PFSK-1 (cell line): Measurements from ENCODE around the gene TAX1BP1.

Source experiments
- FOXP2 ChIP-seq: optimal IDR thresholded peaks from 2 replicates; pipeline ENCODE3; 2011; ENCODE audit warnings: borderline replicate concordance, control low read depth, inconsistent platforms; ENCODE audit not compliant: insufficient read depth; ENCODE audit errors: extremely low read length, extremely low read depth
- POLR2AphosphoS5 ChIP-seq: IDR thresholded peaks from 2 replicates; pipeline ENCODE4 v1.6.1; 2012; ENCODE audit warnings: low read depth, mild to moderate bottlenecking, control low read depth, low read length, moderate library complexity
- SIN3A ChIP-seq: IDR thresholded peaks from 2 replicates; pipeline ENCODE4 v1.6.1; 2012; ENCODE audit warnings: mild to moderate bottlenecking, low read length, moderate library complexity, borderline replicate concordance; ENCODE audit not compliant: insufficient read depth
- TAF1 ChIP-seq: IDR thresholded peaks from 2 replicates; pipeline ENCODE4 v1.6.1; 2012; ENCODE audit warnings: low read length, control low read depth, borderline replicate concordance; ENCODE audit not compliant: insufficient read depth
- TF ChIP-seq, protein P1 (sequence below), 2 experiments: IDR thresholded peaks; 2 replicates each; pipeline versions ENCODE4 v1.6.1 to v1.8.0; 2011 to 2012; ENCODE audit warnings: low read depth in 2 of 2, low read length in 2 of 2, control low read depth in 1 of 2, inconsistent platforms in 1 of 2, mild to moderate bottlenecking in 1 of 2, moderate library complexity in 1 of 2; ENCODE audit not compliant: insufficient read depth in 1 of 2

TAX1BP1 gene

DNA sequence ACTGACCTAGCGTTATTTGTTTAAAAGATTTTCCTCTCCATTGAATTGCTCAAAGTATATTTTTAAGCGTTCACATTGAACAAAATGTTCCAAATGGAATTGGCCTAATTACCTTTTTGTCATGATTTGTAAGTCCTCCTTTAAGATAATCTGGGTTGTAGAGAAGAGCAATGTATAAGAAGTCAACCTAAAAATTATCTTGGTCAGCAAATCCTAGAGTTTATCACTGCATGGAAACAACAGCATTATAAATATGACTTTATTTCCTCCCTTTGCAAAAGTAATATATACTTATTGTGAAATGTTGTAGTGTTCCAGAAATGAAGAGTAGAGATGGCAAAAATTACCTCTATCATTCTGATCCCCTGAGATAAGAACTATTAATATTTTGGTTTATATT is 59.2 kb downstream of the TAX1BP1 start:
- TF ChIP-seq, protein P1, sequence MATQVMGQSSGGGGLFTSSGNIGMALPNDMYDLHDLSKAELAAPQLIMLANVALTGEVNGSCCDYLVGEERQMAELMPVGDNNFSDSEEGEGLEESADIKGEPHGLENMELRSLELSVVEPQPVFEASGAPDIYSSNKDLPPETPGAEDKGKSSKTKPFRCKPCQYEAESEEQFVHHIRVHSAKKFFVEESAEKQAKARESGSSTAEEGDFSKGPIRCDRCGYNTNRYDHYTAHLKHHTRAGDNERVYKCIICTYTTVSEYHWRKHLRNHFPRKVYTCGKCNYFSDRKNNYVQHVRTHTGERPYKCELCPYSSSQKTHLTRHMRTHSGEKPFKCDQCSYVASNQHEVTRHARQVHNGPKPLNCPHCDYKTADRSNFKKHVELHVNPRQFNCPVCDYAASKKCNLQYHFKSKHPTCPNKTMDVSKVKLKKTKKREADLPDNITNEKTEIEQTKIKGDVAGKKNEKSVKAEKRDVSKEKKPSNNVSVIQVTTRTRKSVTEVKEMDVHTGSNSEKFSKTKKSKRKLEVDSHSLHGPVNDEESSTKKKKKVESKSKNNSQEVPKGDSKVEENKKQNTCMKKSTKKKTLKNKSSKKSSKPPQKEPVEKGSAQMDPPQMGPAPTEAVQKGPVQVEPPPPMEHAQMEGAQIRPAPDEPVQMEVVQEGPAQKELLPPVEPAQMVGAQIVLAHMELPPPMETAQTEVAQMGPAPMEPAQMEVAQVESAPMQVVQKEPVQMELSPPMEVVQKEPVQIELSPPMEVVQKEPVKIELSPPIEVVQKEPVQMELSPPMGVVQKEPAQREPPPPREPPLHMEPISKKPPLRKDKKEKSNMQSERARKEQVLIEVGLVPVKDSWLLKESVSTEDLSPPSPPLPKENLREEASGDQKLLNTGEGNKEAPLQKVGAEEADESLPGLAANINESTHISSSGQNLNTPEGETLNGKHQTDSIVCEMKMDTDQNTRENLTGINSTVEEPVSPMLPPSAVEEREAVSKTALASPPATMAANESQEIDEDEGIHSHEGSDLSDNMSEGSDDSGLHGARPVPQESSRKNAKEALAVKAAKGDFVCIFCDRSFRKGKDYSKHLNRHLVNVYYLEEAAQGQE (IDR thresholded peaks at IDR 0.05; ENCODE audit: insufficient read depth in 1 of 2, low read depth in 2 of 2, low read length in 2 of 2) = no peak
- TF ChIP-seq FOXP2 (no peak), SIN3A (no peak), POLR2AphosphoS5 (no peak)

GRCh38 chr7:27802999-27803398 is 63.0 kb downstream of the TAX1BP1 start:
- TF ChIP-seq, protein P1 (IDR thresholded peaks at IDR 0.05; ENCODE audit: insufficient read depth in 1 of 2, low read depth in 2 of 2, low read length in 2 of 2) = no peak
- no peak for TF ChIP-seq TAF1
- no peak for TF ChIP-seq SIN3A
- no peak for TF ChIP-seq FOXP2
- no peak for TF ChIP-seq POLR2AphosphoS5

DNA sequence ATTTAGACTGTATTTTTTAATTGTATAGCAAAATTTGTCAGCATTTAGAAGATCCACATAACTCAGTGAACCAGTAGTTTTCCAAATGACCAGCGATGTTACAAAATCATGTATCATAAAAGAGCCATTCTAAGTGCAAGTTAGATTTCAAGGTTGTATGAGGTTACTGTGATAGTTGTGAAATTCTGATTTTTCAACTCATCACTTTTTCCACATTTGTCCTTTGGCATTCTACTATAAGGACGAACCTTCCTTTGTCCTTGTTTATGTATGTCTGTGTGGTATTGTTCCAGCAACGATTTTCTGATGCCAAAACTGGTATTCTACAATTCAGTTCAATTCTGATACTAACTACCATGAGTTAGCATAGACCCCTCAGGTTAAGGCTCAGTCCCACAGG is 64.2 kb downstream of the TAX1BP1 start:
- no peak for TF ChIP-seq SIN3A
- no peak for TF ChIP-seq FOXP2
- TF ChIP-seq POLR2AphosphoS5 = no peak
- TF ChIP-seq, protein P1 (IDR thresholded peaks at IDR 0.05; ENCODE audit: insufficient read depth in 1 of 2, low read depth in 2 of 2, low read length in 2 of 2) = no peak
- no peak for TF ChIP-seq TAF1

DNA sequence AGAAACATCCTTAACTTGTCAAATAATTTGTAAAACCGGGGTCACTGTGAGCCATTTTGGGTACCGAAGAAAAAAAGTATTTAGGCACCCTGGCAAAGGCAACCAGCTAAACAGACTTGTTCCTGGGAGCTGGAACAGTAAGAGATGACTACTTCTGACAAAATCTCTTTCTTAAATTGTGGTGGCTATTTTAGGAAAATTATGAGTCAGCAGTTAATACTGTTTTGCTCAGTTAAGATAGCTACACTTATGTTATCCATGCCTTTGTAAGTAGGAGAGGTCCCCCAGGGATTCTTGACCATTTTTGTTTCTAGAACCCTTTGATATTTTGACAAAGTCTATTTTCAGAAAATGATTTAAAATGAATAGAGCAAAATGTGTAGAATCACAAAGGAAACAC is 68.7 kb downstream of the TAX1BP1 start:
- TF ChIP-seq, protein P1 (IDR thresholded peaks at IDR 0.05; ENCODE audit: insufficient read depth in 1 of 2, low read depth in 2 of 2, low read length in 2 of 2) = no peak
- TF ChIP-seq TAF1 = no peak
- no peak for TF ChIP-seq FOXP2
- no peak for TF ChIP-seq SIN3A
- TF ChIP-seq POLR2AphosphoS5 = no peak

GRCh38 chr7:27810186-27810585 is 70.2 kb downstream of the TAX1BP1 start:
- TF ChIP-seq SIN3A = no peak
- TF ChIP-seq FOXP2 = no peak
- TF ChIP-seq, protein P1 (IDR thresholded peaks at IDR 0.05; ENCODE audit: insufficient read depth in 1 of 2, low read depth in 2 of 2, low read length in 2 of 2) = no peak
- no peak for TF ChIP-seq TAF1
- TF ChIP-seq POLR2AphosphoS5 = no peak
